Measurements from ENCODE around the gene PDE4B. TPM values are rescaled to one million over a fixed set of nuclear protein-coding genes. Genes with fewer than 3 reads are reported as not detected.
"Not testable (repeated sequence)": the region's sequence is repeated elsewhere in the genome, so short reads cannot be mapped to it uniquely, and the experiment has no call there.

Gene PDE4B
- total and polyA plus RNA-seq, 2 donors from 2014 or later = 2.0 to 8.7 TPM

DNA sequence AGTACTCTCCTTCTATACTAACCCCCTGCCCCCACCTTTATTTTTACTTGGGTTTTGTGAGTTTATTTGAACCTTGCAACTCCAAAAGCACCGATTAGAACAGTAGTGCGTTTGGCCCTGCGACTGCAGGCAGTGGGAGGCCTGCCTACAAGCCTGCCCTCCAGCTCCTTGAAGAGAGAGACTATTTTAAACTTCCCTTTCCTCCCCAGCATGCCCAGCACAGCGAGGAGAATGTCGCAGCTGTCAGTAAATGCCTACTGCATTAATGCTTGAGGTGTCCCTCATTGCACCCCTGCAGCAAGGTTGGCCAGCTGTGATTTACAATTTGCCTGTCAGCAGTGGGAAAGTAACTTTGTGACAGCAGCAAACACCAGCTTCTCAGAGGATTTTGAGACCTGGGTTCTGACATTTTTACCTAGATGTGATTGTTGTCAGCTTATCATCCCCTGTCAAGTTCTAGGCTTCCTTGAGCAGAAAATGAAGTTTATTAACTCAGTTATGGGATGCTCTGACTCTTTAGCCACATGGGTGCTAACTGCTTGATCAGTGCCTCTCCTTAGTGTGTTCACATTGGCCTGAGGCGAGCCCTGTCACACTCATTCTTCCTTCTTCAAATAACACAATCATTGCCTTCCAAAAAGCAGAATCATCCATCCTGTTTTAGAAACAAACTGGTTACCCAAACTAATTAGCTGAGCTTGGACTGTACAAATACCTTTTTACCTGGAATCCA is 170.6 kb downstream of the PDE4B start:
- H3K27me3 ChIP-seq (ENCODE audit: control insufficient read depth, insufficient read depth, low read length) = no peaks in the 10 kb centered on the region
- H3K9ac ChIP-seq (ENCODE audit: low read length in 3 of 3) = no peak overlapping the region
- H3K36me3 ChIP-seq (ENCODE audit: control insufficient read depth in 2 of 3, insufficient read depth in 3 of 3, low read length in 3 of 3) = no peaks in the 10 kb centered on the region
- H3K4me1 ChIP-seq (ENCODE audit: control insufficient read depth in 2 of 3, insufficient read depth in 2 of 3, low read depth in 1 of 3, low read length in 3 of 3) = peaks cover 0 to 2% (median 0%) of the 10 kb centered on the region in 3 donors
- no peak overlapping the region for H3K4me3 ChIP-seq (ENCODE audit: low read length in 3 of 3)
- FAIRE-seq (no peak), DNase-seq (peak in 3 of 5 donors; percentile 25 to 41 (median 28))
- no peak overlapping the region for H3K27ac ChIP-seq (ENCODE audit: low read depth in 2 of 2, low read length in 2 of 2)
- TF ChIP-seq, protein P1, sequence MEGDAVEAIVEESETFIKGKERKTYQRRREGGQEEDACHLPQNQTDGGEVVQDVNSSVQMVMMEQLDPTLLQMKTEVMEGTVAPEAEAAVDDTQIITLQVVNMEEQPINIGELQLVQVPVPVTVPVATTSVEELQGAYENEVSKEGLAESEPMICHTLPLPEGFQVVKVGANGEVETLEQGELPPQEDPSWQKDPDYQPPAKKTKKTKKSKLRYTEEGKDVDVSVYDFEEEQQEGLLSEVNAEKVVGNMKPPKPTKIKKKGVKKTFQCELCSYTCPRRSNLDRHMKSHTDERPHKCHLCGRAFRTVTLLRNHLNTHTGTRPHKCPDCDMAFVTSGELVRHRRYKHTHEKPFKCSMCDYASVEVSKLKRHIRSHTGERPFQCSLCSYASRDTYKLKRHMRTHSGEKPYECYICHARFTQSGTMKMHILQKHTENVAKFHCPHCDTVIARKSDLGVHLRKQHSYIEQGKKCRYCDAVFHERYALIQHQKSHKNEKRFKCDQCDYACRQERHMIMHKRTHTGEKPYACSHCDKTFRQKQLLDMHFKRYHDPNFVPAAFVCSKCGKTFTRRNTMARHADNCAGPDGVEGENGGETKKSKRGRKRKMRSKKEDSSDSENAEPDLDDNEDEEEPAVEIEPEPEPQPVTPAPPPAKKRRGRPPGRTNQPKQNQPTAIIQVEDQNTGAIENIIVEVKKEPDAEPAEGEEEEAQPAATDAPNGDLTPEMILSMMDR (IDR thresholded peaks at IDR 0.05; ENCODE audit: borderline replicate concordance, extremely low read depth, insufficient read depth) = no peak
- no peaks in the 10 kb centered on the region for H3K9me3 ChIP-seq (ENCODE audit: control insufficient read depth in 2 of 3, insufficient read depth in 1 of 3, low read length in 3 of 3)
- intact Hi-C loops (cut with DNase I) = loop anchor here (5.0 kb wide), 1 partner anchor 279 kb away; no protein-coding TSS in a partner anchor

DNA sequence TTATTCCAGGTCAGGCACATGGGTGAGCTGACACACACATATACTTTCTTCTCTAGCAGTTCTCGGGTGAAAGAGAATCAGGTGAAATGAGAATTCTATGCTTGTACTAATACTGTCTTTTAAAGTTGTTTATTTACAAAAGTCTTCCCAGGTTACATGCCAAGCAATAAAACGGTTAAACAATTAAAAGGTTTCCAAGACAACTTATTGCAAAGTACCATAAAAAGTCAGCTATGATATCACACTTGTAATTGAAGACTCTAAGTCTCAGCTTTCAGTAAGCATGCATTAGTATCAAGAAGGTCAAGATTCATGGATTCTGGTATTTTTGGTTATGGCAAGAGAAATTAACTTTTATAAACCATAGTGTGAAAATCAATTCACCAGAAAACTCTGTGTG is 171.4 kb downstream of the PDE4B start:
- intact Hi-C loops (cut with DNase I) = loop anchor here (5.0 kb wide), 1 partner anchor 278 kb away; no protein-coding TSS in a partner anchor
- TF ChIP-seq, protein P1 (IDR thresholded peaks at IDR 0.05; ENCODE audit: borderline replicate concordance, extremely low read depth, insufficient read depth) = no peak
- FAIRE-seq (no peak), DNase-seq (peak in 2 of 5 donors; percentile 38 to 50)
- no peak overlapping the region for H3K4me3 ChIP-seq (ENCODE audit: low read length in 3 of 3)
- H3K27me3 ChIP-seq (ENCODE audit: control insufficient read depth, insufficient read depth, low read length) = no peaks in the 10 kb centered on the region
- H3K27ac ChIP-seq (ENCODE audit: low read depth in 2 of 2, low read length in 2 of 2) = no peak overlapping the region
- no peak overlapping the region for H3K9ac ChIP-seq (ENCODE audit: low read length in 3 of 3)
- H3K36me3 ChIP-seq (ENCODE audit: control insufficient read depth in 2 of 3, insufficient read depth in 3 of 3, low read length in 3 of 3) = no peaks in the 10 kb centered on the region
- peaks cover 0 to 2% (median 0%) of the 10 kb centered on the region in 3 donors for H3K4me1 ChIP-seq (ENCODE audit: control insufficient read depth in 2 of 3, insufficient read depth in 2 of 3, low read depth in 1 of 3, low read length in 3 of 3)
- no peaks in the 10 kb centered on the region for H3K9me3 ChIP-seq (ENCODE audit: control insufficient read depth in 2 of 3, insufficient read depth in 1 of 3, low read length in 3 of 3)

DNA sequence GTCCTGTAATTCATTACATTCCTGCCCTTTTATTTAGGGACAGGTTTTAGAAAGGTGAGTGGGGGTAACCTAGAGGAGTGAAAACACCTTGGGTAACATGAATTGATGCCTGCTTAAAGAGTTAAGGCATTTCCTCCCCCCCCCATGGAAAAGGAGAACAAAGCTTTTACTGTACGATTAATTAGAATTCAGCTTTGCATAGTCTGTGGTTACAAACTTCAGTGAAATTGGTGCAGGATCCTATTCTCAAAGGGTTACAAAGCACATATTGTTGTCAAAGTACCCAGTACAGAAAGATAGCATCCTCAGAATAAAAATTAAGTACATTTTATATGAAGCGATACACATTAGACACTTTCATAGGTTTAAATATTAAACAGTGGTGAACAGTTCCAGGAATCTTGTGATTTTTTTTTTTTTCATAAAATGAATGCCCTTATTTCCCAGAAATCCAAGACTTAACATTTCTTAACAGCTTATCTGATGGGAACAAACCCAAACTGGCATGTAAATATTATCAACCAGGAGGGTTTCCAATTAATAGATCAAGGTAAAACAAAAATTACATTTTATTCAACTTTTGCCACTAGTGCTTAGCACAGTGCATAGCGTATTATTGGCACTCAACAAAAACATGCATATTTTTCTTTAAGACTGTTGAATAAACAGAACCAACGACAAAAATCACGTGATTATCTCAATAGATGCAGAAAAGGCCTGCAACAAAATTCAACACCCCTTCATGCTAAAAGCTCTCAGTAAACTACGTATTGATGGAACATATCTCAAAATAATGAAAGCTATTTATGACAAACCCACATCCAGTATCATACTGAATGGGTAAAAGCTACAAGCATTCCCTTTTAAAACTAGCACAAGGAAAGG is 172.7 kb downstream of the PDE4B start:
- Histone ChIP-seq H3K9ac (ENCODE audit: low read length in 3 of 3) (no peak overlapping the region), H3K27ac (ENCODE audit: low read depth in 2 of 2, low read length in 2 of 2) (no peak overlapping the region), H3K27me3 (ENCODE audit: control insufficient read depth, insufficient read depth, low read length) (no peaks in the 10 kb centered on the region), H3K9me3 (ENCODE audit: control insufficient read depth in 2 of 3, insufficient read depth in 1 of 3, low read length in 3 of 3) (no peaks in the 10 kb centered on the region), H3K4me3 (ENCODE audit: low read length in 3 of 3) (no peak overlapping the region), H3K36me3 (ENCODE audit: control insufficient read depth in 2 of 3, insufficient read depth in 3 of 3, low read length in 3 of 3) (no peaks in the 10 kb centered on the region), H3K4me1 (ENCODE audit: control insufficient read depth in 2 of 3, insufficient read depth in 2 of 3, low read depth in 1 of 3, low read length in 3 of 3) (peaks cover 0 to 2% (median 0%) of the 10 kb centered on the region in 3 donors)
- intact Hi-C loops (cut with DNase I) = no loop called here
- TF ChIP-seq, protein P1 (IDR thresholded peaks at IDR 0.05; ENCODE audit: borderline replicate concordance, extremely low read depth, insufficient read depth) = no peak
- peak in 2 of 5 donors; percentile 46 to 61 for DNase-seq
- no peak for FAIRE-seq

DNA sequence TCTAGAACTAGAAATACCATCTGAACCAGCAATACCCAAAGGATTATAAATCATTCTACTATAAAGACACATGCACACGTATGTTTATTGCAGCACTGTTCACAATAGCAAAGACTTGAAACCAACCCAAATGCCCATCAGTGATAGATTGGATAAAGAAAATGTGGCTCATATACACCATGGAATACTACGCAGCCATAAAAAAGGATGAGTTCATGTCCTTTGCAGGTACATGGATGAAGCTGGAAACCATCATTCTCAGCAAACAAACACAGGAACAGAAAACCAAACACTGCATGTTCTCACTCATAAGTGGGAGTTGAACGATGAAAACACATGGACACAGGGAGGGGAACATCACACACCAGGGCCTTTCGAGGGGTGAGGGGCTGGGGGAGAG is 174.8 kb downstream of the PDE4B start:
- intact Hi-C loops (cut with DNase I); H3K27ac ChIP-seq (ENCODE audit: low read depth in 2 of 2, low read length in 2 of 2); H3K4me1 ChIP-seq (ENCODE audit: control insufficient read depth in 2 of 3, insufficient read depth in 2 of 3, low read depth in 1 of 3, low read length in 3 of 3); H3K27me3 ChIP-seq (ENCODE audit: control insufficient read depth, insufficient read depth, low read length); H3K4me3 ChIP-seq (ENCODE audit: low read length in 3 of 3); DNase-seq; FAIRE-seq; H3K9me3 ChIP-seq (ENCODE audit: control insufficient read depth in 2 of 3, insufficient read depth in 1 of 3, low read length in 3 of 3); H3K9ac ChIP-seq (ENCODE audit: low read length in 3 of 3); H3K36me3 ChIP-seq (ENCODE audit: control insufficient read depth in 2 of 3, insufficient read depth in 3 of 3, low read length in 3 of 3): not testable (repeated sequence)

All from kidney (tissue), 14 donors.